ENCODE measurements around the gene ARHGAP18.

The ARHGAP18 gene

DNA sequence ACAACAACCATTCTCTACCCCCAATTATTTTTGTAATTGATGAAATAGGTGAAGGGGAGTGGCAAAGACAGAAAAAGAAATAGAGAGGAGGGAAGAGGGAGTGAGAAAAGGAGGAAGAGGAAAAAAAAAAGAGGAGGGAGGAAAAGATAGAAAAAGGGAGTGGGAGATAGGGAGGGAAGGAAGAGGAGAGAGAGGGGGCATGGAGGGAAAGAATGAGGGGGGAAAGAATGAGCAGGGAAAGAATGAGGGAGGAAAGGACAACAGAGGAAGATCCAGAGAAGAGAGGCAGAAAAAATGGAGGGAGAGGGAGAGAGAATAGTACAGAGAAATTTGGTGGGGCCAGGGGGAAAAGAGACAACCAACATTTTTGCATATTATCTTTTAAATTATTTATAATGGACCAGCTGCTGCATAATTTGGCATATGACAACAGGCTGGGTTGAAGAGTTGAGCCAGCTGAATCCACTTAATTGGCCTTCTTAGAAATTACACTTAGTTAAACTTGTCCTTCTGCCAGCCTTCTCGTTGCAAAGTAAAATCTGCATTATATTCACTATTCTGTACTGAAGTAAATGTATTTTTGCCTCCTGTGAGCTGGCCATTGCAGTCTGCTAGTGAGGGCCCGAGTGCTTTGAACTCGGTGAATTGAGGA, 101.0 kb downstream of the ARHGAP18 start:
- H3K4me3 ChIP-seq (ENCODE audit: low read length), result no peak overlapping the region
- TF ChIP-seq, protein P1, sequence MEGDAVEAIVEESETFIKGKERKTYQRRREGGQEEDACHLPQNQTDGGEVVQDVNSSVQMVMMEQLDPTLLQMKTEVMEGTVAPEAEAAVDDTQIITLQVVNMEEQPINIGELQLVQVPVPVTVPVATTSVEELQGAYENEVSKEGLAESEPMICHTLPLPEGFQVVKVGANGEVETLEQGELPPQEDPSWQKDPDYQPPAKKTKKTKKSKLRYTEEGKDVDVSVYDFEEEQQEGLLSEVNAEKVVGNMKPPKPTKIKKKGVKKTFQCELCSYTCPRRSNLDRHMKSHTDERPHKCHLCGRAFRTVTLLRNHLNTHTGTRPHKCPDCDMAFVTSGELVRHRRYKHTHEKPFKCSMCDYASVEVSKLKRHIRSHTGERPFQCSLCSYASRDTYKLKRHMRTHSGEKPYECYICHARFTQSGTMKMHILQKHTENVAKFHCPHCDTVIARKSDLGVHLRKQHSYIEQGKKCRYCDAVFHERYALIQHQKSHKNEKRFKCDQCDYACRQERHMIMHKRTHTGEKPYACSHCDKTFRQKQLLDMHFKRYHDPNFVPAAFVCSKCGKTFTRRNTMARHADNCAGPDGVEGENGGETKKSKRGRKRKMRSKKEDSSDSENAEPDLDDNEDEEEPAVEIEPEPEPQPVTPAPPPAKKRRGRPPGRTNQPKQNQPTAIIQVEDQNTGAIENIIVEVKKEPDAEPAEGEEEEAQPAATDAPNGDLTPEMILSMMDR (IDR thresholded peaks at IDR 0.05; ENCODE audit: insufficient read depth, low read depth, low read length, missing control alignments), result no peak
- no peak for DNase-seq (ENCODE audit: low read depth)

DNA sequence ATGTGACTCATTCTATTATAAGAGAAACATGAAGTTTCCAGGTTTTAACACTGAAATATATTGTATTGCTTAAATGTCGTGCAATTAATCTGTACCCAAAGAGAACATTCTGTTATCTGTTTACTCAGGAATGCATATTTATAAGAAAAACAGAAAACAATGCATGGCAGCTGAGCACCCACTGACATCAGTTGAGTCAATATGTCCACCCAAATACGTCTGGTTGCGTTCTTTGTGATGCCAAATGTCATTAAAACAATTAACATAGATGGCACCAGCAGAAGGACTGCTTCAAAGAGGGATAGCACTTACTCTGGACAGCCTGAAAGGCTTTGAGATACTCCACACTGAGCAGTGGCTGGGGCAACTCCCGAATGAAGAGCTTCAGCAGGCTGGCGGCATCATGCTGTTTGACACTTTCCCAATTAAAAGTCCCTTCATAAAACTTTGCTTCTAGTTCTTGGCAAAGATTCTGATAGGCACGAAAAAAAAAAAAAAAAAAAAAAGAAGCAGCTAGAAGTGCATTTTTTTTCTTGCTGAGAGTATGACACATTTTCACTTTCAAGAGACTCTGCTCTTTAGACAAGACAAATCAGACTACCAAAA, 102.3 kb downstream of the ARHGAP18 start:
- DNase-seq (ENCODE audit: low read depth), result no peak
- TF ChIP-seq, protein P1 (IDR thresholded peaks at IDR 0.05; ENCODE audit: insufficient read depth, low read depth, low read length, missing control alignments), result no peak
- H3K4me3 ChIP-seq (ENCODE audit: low read length), result no peak overlapping the region

GRCh38 chr6:129606664-129607063, 103.3 kb downstream of the ARHGAP18 start:
- DNase-seq (ENCODE audit: low read depth), result no peak
- TF ChIP-seq, protein P1 (IDR thresholded peaks at IDR 0.05; ENCODE audit: insufficient read depth, low read depth, low read length, missing control alignments), result no peak
- no peak overlapping the region for H3K4me3 ChIP-seq (ENCODE audit: low read length)

GRCh38 chr6:129605967-129606366, 104.0 kb downstream of the ARHGAP18 start:
- no peak for DNase-seq (ENCODE audit: low read depth)

DNA sequence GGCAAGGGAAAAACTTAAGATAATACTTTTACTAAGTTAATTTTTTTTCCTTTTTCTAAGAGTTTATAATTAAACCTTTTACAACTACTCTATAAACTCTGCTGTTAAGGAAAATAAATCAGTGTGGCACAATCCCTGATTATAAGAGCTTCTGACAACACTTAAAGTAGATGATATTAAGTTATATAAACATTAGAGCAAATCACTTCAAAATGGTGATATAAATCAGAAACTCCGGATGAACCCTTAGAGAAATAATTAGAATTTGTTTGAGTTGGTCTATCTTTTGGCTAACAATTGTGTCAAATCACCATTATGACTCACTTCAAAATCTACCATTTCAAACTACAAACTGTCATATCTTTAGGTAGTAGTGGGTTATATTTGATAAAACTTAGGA, 104.9 kb downstream of the ARHGAP18 start:
- TF ChIP-seq, protein P1 (IDR thresholded peaks at IDR 0.05; ENCODE audit: insufficient read depth, low read depth, low read length, missing control alignments), result no peak
- DNase-seq (ENCODE audit: low read depth), result no peak
- H3K4me3 ChIP-seq (ENCODE audit: low read length), result no peak overlapping the region

More at GRCh38 chr6:129605967-129606366, 104.0 kb downstream of the ARHGAP18 start:
- TF ChIP-seq, protein P1 (IDR thresholded peaks at IDR 0.05; ENCODE audit: insufficient read depth, low read depth, low read length, missing control alignments), result no peak
- no peak overlapping the region for H3K4me3 ChIP-seq (ENCODE audit: low read length)

DNA sequence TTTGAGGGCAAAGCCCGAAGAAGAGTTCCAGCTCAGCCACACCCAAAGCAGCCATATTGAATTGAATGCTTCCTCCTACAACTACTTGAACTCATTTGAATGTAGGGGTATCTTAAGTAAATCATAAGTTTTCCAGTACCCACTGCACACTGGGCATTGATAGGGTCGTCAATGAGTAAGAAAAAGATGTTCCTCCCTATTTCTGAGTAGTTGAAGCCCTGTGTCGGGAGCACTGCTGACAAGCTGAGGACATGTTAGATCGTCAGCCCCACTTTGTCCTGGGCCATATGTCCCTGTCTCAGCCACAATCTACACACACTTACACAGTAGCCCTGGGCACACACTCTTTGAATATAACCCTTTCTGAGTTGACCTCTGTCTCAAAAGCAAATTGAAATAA, 105.7 kb downstream of the ARHGAP18 start:
- DNase-seq (ENCODE audit: low read depth), result no peak
- TF ChIP-seq, protein P1 (IDR thresholded peaks at IDR 0.05; ENCODE audit: insufficient read depth, low read depth, low read length, missing control alignments), result no peak
- H3K4me3 ChIP-seq (ENCODE audit: low read length), result no peak overlapping the region

GRCh38 chr6:129603741-129604140, 106.2 kb downstream of the ARHGAP18 start:
- TF ChIP-seq, protein P1 (IDR thresholded peaks at IDR 0.05; ENCODE audit: insufficient read depth, low read depth, low read length, missing control alignments), result no peak
- no peak for DNase-seq (ENCODE audit: low read depth)

More at GRCh38 chr6:129603741-129604140, 106.2 kb downstream of the ARHGAP18 start:
- H3K4me3 ChIP-seq (ENCODE audit: low read length), result no peak overlapping the region

All from epithelial cell of esophagus (primary cell).